ENCODE measurements around the gene TBC1D12.
"Not testable (repeated sequence)": the region's sequence is repeated elsewhere in the genome, so short reads cannot be mapped to it uniquely, and the experiment has no call there.

Gene TBC1D12

DNA sequence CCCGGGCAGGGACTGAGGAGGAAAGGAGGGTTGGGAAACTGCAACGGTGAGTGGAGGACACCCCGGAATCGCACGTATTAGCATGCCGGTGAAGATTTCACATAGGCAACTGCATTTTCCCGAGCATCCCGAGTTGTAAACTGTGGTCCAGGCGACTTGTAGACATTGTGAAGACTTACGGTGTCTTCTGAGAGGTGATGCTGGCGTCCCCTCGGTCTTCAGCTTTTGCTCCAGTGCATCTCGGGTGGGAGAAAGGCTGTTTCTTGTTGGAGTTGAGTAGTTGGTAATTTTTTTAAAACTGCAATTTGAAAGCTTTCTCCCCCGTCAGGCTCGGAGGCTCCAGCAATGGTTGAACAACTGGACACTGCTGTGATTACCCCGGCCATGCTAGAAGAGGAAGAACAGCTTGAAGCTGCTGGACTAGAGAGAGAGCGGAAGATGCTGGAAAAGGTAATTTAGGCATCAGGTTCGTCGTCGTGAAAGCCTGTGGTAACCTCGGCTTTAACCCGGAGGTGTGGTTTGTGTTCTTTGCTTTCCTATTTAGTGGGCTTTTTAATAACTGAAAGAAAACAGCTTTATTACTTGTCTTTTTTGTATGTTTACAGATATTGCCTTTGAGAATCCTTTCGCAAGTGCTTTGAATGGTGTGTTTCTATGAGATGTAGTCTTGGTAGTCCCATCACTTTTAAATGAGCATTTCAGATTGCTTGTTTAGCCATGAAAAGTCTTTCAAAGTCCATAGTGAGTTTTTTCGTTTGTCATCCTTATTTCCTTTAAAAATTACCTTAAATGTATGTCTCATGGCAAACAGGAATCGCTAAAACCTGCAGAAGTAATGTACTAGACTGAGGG lies 143.9 kb downstream of the TBC1D12 start:
- DNase-seq (ENCODE audit: low read depth), result peak; percentile 24

DNA sequence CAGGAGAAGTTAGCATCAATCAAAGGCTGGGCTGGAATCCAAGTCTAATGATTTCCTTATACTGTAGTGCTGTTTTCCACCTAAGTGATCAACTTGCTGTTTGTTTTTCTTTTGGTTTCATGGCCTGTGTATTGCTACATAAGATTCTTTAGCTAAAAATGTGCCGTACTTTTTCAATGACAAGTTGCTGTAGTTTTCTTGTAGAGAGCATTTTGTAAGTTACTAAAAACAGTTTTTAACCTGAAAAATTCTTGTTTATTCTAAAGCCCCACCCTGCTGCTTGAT lies 144.5 kb downstream of the TBC1D12 start:
- peak; percentile 49 for DNase-seq (ENCODE audit: low read depth)

DNA sequence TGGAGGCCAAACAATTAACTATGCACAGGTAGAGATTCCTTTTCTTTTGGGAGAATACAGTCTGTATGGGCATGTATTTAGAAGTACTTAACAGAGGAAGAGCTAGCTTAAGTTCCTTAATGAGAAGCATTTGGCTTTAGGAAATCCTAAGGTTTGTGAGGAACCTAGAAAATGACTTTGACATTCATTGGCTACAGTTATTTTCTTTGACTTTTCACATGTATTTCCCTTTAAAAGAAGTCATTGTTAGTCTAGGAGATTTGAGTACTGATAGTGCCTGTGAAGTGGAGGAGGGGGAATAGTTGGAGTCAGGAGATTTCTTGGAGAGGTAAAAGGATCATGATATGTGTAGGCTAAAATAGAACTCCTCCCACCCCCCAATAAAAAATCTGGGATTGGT lies 146.9 kb downstream of the TBC1D12 start:
- no peak for DNase-seq (ENCODE audit: low read depth)

DNA sequence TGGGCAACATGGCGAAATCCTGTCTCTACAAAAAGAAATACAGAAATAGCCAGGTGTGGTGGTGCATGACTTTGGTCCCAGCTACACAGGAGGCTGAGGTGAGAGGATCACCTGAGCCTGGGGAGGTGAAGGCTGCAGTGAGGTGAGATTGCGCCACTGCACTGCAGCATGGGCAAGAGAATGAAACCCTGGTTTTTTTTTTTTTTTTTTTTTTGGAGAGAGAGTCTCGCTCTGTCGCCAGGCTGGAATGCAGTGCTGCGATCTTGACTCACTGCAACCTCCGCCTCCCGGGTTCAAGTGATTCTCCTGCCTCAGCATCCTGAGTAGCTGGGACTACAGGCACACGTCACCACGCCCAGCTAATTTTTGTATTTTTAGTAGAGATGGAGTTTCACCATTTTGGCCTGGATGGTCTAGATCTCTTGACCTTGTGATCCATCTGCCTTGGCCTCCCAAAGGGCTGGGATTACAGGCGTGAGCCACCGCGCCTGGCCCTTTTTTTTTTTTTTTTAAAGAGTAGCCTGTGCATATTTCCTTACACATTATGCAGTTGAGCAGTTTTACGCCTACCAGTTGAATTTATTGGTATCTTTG lies 165.5 kb downstream of the TBC1D12 start:
- not testable (repeated sequence) for DNase-seq (ENCODE audit: low read depth)

GRCh38 chr10:94571081-94571480 lies 168.7 kb downstream of the TBC1D12 start:
- DNase-seq (ENCODE audit: low read depth), result peak; percentile 34

GRCh38 chr10:94571528-94571927 lies 169.2 kb downstream of the TBC1D12 start:
- DNase-seq (ENCODE audit: low read depth), result peak; percentile 78

GRCh38 chr10:94578790-94579189 lies 176.4 kb downstream of the TBC1D12 start:
- DNase-seq (ENCODE audit: low read depth), result no peak

DNA sequence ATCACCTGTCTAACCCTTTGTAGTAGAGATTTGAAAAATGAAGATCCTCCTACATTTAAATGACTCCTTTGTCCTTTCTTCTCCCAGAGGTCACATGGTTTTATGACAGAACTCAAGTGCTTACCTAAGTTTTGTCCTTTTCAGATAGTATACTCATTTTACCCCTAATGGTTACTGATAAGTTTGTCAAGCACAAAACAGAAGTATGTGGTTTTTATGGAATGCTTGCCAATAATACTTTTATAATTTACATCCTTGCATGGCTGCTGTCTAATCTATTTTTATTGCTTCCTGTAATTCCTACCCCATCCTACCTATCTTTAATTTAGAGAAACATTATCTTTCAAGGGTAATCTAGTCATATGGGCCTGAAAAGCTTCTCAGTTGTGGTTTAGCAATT lies 180.8 kb downstream of the TBC1D12 start:
- DNase-seq (ENCODE audit: low read depth), result no peak
